HepG2 (cell line): ENCODE data around the gene SFI1. TPM values are rescaled to one million over a fixed set of nuclear protein-coding genes. Genes with fewer than 3 reads are reported as not detected.

ENCODE experiments used
- ATAC-seq: fragments of 200-7000 bp; cut with Tn5 transposase; 3 replicates; pipeline ENCODE4 v1.9.1; 2020; ENCODE audit warnings: mild to moderate bottlenecking, moderate library complexity
- BruUV-seq: library from RNA; stranded (reverse); fragments of 400-500 nt; replicated peaks from 2 replicates; lab custom pipeline; 2021; lab: Mats Ljungman, UMichigan
- CTCF ChIA-PET: fragments of 300-600 bp; formaldehyde crosslinking; extraction: SDS; loops from one replicate; lab custom pipeline; 2021; ENCODE audit warnings: low total read pairs, inconsistent platforms, low intra/inter-chr PET ratio; lab: Yijun Ruan, JAX
- POLR2A ChIA-PET: fragments of 350-600 bp; sonication (Branson Sonifier 250); formaldehyde crosslinking; loops from one replicate; lab custom pipeline; 2020; ENCODE audit warnings: antibody characterized with exemption, inconsistent platforms; lab: Yijun Ruan, JAX
- DNase-seq: peaks from one replicate; pipeline ENCODE4 v3.0.0-alpha.2; 2015; ENCODE audit warnings: low spot score
- FAIRE-seq: peaks from 3 replicates; lab custom pipeline; 2011; peaks lifted over from hg19 to GRCh38; lab: Jason Lieb, UNC
- H2AFZ ChIP-seq: one replicate; pipeline ENCODE4 v1.6.1; 2011; ENCODE audit warnings: low read length, inconsistent platforms
- H3K27ac ChIP-seq: fragments of 300-600 bp; 3 replicates; pipeline ENCODE4 v1.8.0; 2011; ENCODE audit warnings: mixed run types, mild to moderate bottlenecking, mixed read lengths, low read length, inconsistent platforms; ENCODE audit not compliant: insufficient read depth; ENCODE audit errors: extremely low read length
- H3K27me3 ChIP-seq, 2 experiments: fragments of 200-600 bp in 1 of 2; 2 replicates in 1 of 2; 3 replicates in 1 of 2; pipeline versions ENCODE4 v1.6.0 to v1.8.0; 2011; ENCODE audit warnings: low read length in 2 of 2, mild to moderate bottlenecking in 2 of 2, moderate library complexity in 2 of 2, inconsistent platforms in 1 of 2; ENCODE audit not compliant: insufficient read depth in 2 of 2, control insufficient read depth in 1 of 2
- H3K36me3 ChIP-seq, 2 experiments: fragments of 200-600 bp in 1 of 2; replicated peaks in 1 of 2; 2 replicates in 1 of 2; 3 replicates in 1 of 2; pipeline versions ENCODE4 v1.5.1 to v1.8.0; 2011; ENCODE audit warnings: low read length in 2 of 2, inconsistent platforms in 1 of 2; ENCODE audit not compliant: insufficient read depth in 2 of 2, control insufficient read depth in 1 of 2
- H3K4me1 ChIP-seq: 2 replicates; pipeline ENCODE4 v1.5.1; 2012; ENCODE audit warnings: low read length, inconsistent platforms; ENCODE audit not compliant: insufficient read depth
- H3K4me2 ChIP-seq: 2 replicates; pipeline ENCODE4 v1.6.0; 2011; ENCODE audit warnings: low read depth, low read length, inconsistent platforms
- H3K4me3 ChIP-seq, 3 experiments: fragments of 200-600 bp in 1 of 3; sonication (generic), shearing (Covaris generic) in 1 of 3; replicated peaks in 1 of 3; 2 replicates each; pipeline ENCODE4 v1.5.1; 2011 to 2016; ENCODE audit warnings: low read length in 3 of 3, inconsistent platforms in 2 of 3, low read depth in 2 of 3, mild to moderate bottlenecking in 2 of 3, control low read depth in 1 of 3, mixed read lengths in 1 of 3; ENCODE audit not compliant: insufficient read depth in 1 of 3
- H3K79me2 ChIP-seq: one replicate; pipeline ENCODE4 v1.6.1; 2011; ENCODE audit warnings: low read length, inconsistent platforms; ENCODE audit not compliant: insufficient read depth
- H3K9ac ChIP-seq: 2 replicates; pipeline ENCODE4 v1.6.0; 2011; ENCODE audit warnings: mild to moderate bottlenecking, low read depth, low read length, inconsistent platforms; ENCODE audit not compliant: insufficient read depth
- H3K9me3 ChIP-seq: 2 replicates; pipeline ENCODE4 v1.5.1; 2012; ENCODE audit warnings: mild to moderate bottlenecking, low read length
- H4K20me1 ChIP-seq: 2 replicates; pipeline ENCODE4 v1.6.0; 2011; ENCODE audit warnings: inconsistent platforms, mild to moderate bottlenecking, low read length, moderate library complexity; ENCODE audit not compliant: insufficient read depth
- FOXO4 ChIP-seq: sonication (generic); formaldehyde crosslinking; conservative IDR thresholded peaks from 2 replicates; pipeline ENCODE4 v1.8.1; 2023; ENCODE audit warnings: missing genetic modification reagents
- HHEX ChIP-seq: IDR thresholded peaks from 2 replicates; pipeline ENCODE4 v1.6.1; 2016; ENCODE audit warnings: control low read depth
- HOXA3 ChIP-seq: sonication (generic); formaldehyde crosslinking; IDR thresholded peaks from 2 replicates; pipeline ENCODE4 v1.5.0; 2020; ENCODE audit warnings: missing genetic modification reagents
- KMT2A ChIP-seq: sonication (generic); formaldehyde crosslinking; IDR thresholded peaks from 2 replicates; pipeline ENCODE4 v1.4.0; 2020; ENCODE audit warnings: missing genetic modification reagents
- MTF2 ChIP-seq: sonication (generic); formaldehyde crosslinking; IDR thresholded peaks from 2 replicates; pipeline ENCODE4 v1.5.0; 2020; ENCODE audit warnings: missing genetic modification reagents, borderline replicate concordance
- SATB2 ChIP-seq: sonication (generic); formaldehyde crosslinking; IDR thresholded peaks from 2 replicates; pipeline ENCODE4 v1.5.0; 2020; ENCODE audit warnings: missing genetic modification reagents
- SPEN ChIP-seq: sonication (generic); formaldehyde crosslinking; IDR thresholded peaks from 2 replicates; pipeline ENCODE4 v1.5.1; 2020; ENCODE audit warnings: low read depth, mild to moderate bottlenecking, missing genetic modification reagents
- ZFP1 ChIP-seq: IDR thresholded peaks from 2 replicates; pipeline ENCODE4 v1.6.1; 2016
- ZNF121 ChIP-seq: sonication (generic); formaldehyde crosslinking; IDR thresholded peaks from 2 replicates; pipeline ENCODE4 v1.5.0; 2020; ENCODE audit warnings: mild to moderate bottlenecking, missing genetic modification reagents
- ZNF549 ChIP-seq: sonication (generic); formaldehyde crosslinking; IDR thresholded peaks from 2 replicates; pipeline ENCODE4 v1.5.0; 2020; ENCODE audit warnings: missing genetic modification reagents
- ZNF619 ChIP-seq: sonication (generic); formaldehyde crosslinking; IDR thresholded peaks from 2 replicates; pipeline ENCODE4 v1.4.0; 2020; ENCODE audit warnings: mild to moderate bottlenecking, missing genetic modification reagents
- ZNF687 ChIP-seq: sonication (generic); formaldehyde crosslinking; IDR thresholded peaks from 2 replicates; pipeline ENCODE4 v1.5.1; 2020; ENCODE audit warnings: mild to moderate bottlenecking, missing genetic modification reagents, moderate library complexity
- ZNF709 ChIP-seq: sonication (generic); formaldehyde crosslinking; IDR thresholded peaks from 2 replicates; pipeline ENCODE4 v1.5.0; 2020; ENCODE audit warnings: mild to moderate bottlenecking, missing genetic modification reagents
- ZNF800 ChIP-seq: sonication (generic); formaldehyde crosslinking; IDR thresholded peaks from 2 replicates; pipeline ENCODE4 v1.4.0; 2020; ENCODE audit warnings: missing genetic modification reagents
- ZZZ3 ChIP-seq: sonication (generic); formaldehyde crosslinking; IDR thresholded peaks from 2 replicates; pipeline ENCODE4 v1.4.0; 2020; ENCODE audit warnings: missing genetic modification reagents, mild to moderate bottlenecking, borderline replicate concordance
- WGBS: methylation state at CpG from one replicate; pipeline ENCODE4 v1.1.6; 2017; ENCODE audit warnings: low lambda C conversion rate; 5-methylcytosine and 5-hydroxymethylcytosine counted together
- in situ Hi-C: cut with HindIII; loops from 2 replicates; pipeline ENCODE4 v1.10.0; 2017; ENCODE audit warnings: low pct_unique_long_range_greater_than_20kb; ENCODE audit not compliant: extremely low pct_ligation_motif_present
- intact Hi-C: fragments of 100-400 bp; cut with micrococcal nuclease; formaldehyde crosslinking; loops from one replicate; pipeline ENCODE4 v1.10.0; 2022; ENCODE audit not compliant: unreplicated experiment
- polyA plus RNA-seq, 8 experiments: library from polyadenylated mRNA; depleted of rRNA in 3 of 8; stranded (reverse) in 7 of 8; unstranded in 1 of 8; fragments of >200 nt; fragmentation: Illumina TruSeq in 4 of 8; extraction: Trizol in 4 of 8; gene quantifications; 2 replicates each; pipeline versions ENCODE4 v1.2.1 to v1.2.3, GENCODE V29; 2011 to 2016; ENCODE audit warnings: low read depth in 4 of 8, missing spikeins in 1 of 8, mixed read lengths in 1 of 8; ENCODE audit not compliant: insufficient read depth in 1 of 8
- total RNA-seq, 5 experiments: library from RNA; depleted of rRNA; stranded (reverse); fragments of >200 nt; fragmentation: Illumina TruSeq; extraction: Trizol; gene quantifications; 2 replicates each; pipeline ENCODE4 v1.2.3, GENCODE V29; 2016; ENCODE audit warnings: low read depth in 1 of 5

Gene SFI1
- total and polyA plus RNA-seq, 2 of the 13 experiments (the other 11 are each of a cell fraction or from before 2014, with no cell fraction given), result 20.5 to 40.1 TPM

GRCh38 chr22:31569126-31569525, 72.8 kb downstream of the SFI1 start:
- ATAC-seq, result no peak
- ChIA-PET POLR2A (no interaction called here), CTCF (no interaction called here)
- Histone ChIP-seq H2AFZ (no peak overlapping the region), H3K27ac (no peak overlapping the region), H3K79me2 (no peaks in the 10 kb centered on the region), H3K27me3 (no peaks in the 10 kb centered on the region), H3K9ac (no peak overlapping the region), H3K4me3 (no peak overlapping the region), H3K9me3 (no peaks in the 10 kb centered on the region), H3K36me3 (no peaks in the 10 kb centered on the region; a peak in 1 of 5 replicates), H3K4me1 (no peaks in the 10 kb centered on the region), H3K4me2 (no peak overlapping the region), H4K20me1 (no peaks in the 10 kb centered on the region)
- TF ChIP-seq FOXO4 (CRISPR knock-in tag) (no peak), HHEX (CRISPR knock-in tag) (no peak), ZNF121 (CRISPR knock-in tag) (no peak), ZNF800 (CRISPR knock-in tag) (no peak), ZFP1 (CRISPR knock-in tag) (no peak), ZZZ3 (CRISPR knock-in tag) (no peak), ZNF687 (CRISPR knock-in tag) (no peak), MTF2 (CRISPR knock-in tag) (no peak), SATB2 (CRISPR knock-in tag) (no peak), ZNF709 (CRISPR knock-in tag) (no peak), KMT2A (CRISPR knock-in tag) (no peak), ZNF619 (no peak), HOXA3 (no peak), SPEN (no peak), ZNF549 (no peak)
- intact Hi-C loops, result no loop called here
- WGBS, result 93% methylated on average over 1 of the region's 1 CpG
- FAIRE-seq, result no peak
- DNase-seq, result no peak
- BruUV-seq, result no TSS peak
- in situ Hi-C loops, result loop anchor here (25.0 kb wide), 1 partner anchor 393 kb away; no protein-coding TSS in a partner anchor
